Peyer's patch (tissue), 4 donors: ENCODE measurements around the gene ITPKB. TPM values are rescaled to one million over a fixed set of nuclear protein-coding genes. Genes with fewer than 3 reads are reported as not detected.

Experiments
- DNase-seq, 3 donors: peaks; one replicate each; pipeline ENCODE4 v3.0.0-alpha.2; 2017 to 2019
- H3K27ac ChIP-seq, 4 donors: fragments of 200-600 bp; sonication (generic); one replicate each; pipeline ENCODE4 v1.5.1; 2016 to 2019
- H3K27me3 ChIP-seq, 2 donors: fragments of 200-600 bp; sonication (generic); one replicate each; pipeline ENCODE4 v1.5.1; 2019
- H3K36me3 ChIP-seq, 3 donors: fragments of 200-600 bp; sonication (generic); one replicate each; pipeline ENCODE4 v1.5.1; 2016 to 2019
- H3K4me1 ChIP-seq, 4 donors: fragments of 200-600 bp; sonication (generic); one replicate each; pipeline ENCODE4 v1.5.1; 2016 to 2019
- H3K4me3 ChIP-seq, 4 donors: fragments of 200-600 bp; sonication (generic); 1 replicate in 3 of 4; 2 replicates in 1 of 4; pipeline ENCODE4 v1.5.1; 2016 to 2019; ENCODE audit warnings: mild to moderate bottlenecking in 1 of 4
- H3K9me3 ChIP-seq, 4 donors: fragments of 200-600 bp; sonication (generic); one replicate each; pipeline ENCODE4 v1.5.1; 2016 to 2019; ENCODE audit warnings: mild to moderate bottlenecking in 1 of 4
- CTCF ChIP-seq, 6 experiments: fragments of 450-650 bp in 4 of 6; fragments of 200-600 bp in 2 of 6; sonication (generic) in 1 of 6; IDR thresholded peaks; one replicate each; pipeline ENCODE4 v1.5.1; 2017 to 2019; ENCODE audit warnings: antibody characterized with exemption in 6 of 6, mild to moderate bottlenecking in 3 of 6, moderate library complexity in 1 of 6
- POLR2A ChIP-seq, 2 donors: fragments of 450-650 bp; IDR thresholded peaks; one replicate each; pipeline ENCODE4 v1.5.1; 2017; ENCODE audit warnings: antibody characterized with exemption in 2 of 2, mild to moderate bottlenecking in 2 of 2, moderate library complexity in 2 of 2
- total RNA-seq, 4 donors: library from RNA; depleted of rRNA; stranded (reverse); fragments of >200 nt; gene quantifications; one replicate each; pipeline ENCODE4 v1.1.0, GENCODE V29; 2016

Gene ITPKB
- total RNA-seq, 4 donors from 2014 or later: 9.5 to 36.3 (median 23.0) TPM

DNA sequence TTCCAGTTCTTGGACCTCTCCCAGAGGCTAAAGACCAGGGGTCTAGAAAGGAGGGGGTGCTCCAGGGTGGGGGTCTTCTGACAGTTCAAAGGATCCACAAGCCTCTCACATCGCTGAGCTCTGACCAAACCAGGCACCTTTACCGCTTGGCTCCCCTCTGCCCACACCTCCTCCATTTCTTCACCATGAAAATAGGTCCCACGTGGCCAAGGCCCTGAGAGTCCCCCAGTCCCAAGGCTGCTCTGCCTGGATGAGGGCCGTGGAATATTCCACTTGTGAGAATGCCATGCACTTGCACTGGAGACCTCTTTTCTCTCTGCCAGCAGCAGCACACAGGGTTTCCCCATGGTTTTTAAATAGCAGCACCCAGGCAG, 87.4 kb downstream of the ITPKB start:
- H3K9me3 ChIP-seq: no peaks in the 10 kb centered on the region
- TF ChIP-seq CTCF (IDR thresholded peaks at IDR 0.05) (no peak), POLR2A (IDR thresholded peaks at IDR 0.05) (no peak)
- peak overlapping the region in 1 of 4 donors; percentile 8 for H3K27ac ChIP-seq
- H3K36me3 ChIP-seq: peaks cover 0 to 25% (median 0%) of the 10 kb centered on the region in 3 donors
- no peak for DNase-seq
- no peaks in the 10 kb centered on the region for H3K27me3 ChIP-seq
- H3K4me1 ChIP-seq: peaks cover 2 to 42% (median 39%) of the 10 kb centered on the region in 4 donors
- H3K4me3 ChIP-seq: no peak overlapping the region

GRCh38 chr1:226651041-226651731, 87.9 kb downstream of the ITPKB start:
- peaks cover 0 to 37% (median 33%) of the 10 kb centered on the region in 4 donors for H3K4me1 ChIP-seq
- H3K9me3 ChIP-seq: no peaks in the 10 kb centered on the region
- no peak for TF ChIP-seq POLR2A (IDR thresholded peaks at IDR 0.05)
- no peak for TF ChIP-seq CTCF (IDR thresholded peaks at IDR 0.05)
- H3K27ac ChIP-seq: peak overlapping the region in 1 of 4 donors; percentile 44
- H3K36me3 ChIP-seq: peaks cover 0 to 30% (median 0%) of the 10 kb centered on the region in 3 donors
- H3K4me3 ChIP-seq: no peak overlapping the region
- DNase-seq: no peak
- no peaks in the 10 kb centered on the region for H3K27me3 ChIP-seq

DNA sequence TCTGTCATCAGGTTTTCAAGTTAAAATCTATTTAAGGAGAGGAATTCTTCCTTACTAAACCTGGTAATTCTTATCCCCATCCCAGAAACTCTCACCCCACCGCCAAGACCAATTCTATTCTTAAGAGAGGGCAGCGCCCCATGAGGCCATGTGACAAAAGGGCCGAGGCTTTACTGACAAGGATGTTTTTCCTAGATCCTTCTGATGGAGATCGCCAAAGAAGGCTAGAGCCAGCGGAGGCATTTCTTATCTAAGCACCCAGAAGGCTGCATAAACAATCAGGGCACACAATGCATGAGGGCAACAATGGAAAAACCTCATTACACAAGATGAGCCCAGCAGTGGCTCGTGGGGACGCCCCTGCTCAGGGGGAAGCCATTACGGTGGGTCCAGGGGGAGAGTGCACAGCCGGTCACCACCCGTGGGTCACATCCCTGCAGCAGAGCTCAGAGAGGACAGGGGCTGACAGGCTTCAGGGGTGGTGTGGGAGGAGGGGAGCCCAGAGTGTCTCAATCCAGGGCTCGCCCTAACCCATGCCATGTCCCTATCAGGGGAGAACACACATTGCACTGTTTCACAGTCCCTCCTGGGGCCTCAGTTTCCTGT, 88.7 kb downstream of the ITPKB start:
- peaks cover 0 to 31% (median 0%) of the 10 kb centered on the region in 3 donors for H3K36me3 ChIP-seq
- no peaks in the 10 kb centered on the region for H3K27me3 ChIP-seq
- H3K4me3 ChIP-seq: no peak overlapping the region
- peak overlapping the region in 1 of 4 donors; percentile 44 for H3K27ac ChIP-seq
- DNase-seq: no peak
- H3K9me3 ChIP-seq: no peaks in the 10 kb centered on the region
- no peak for TF ChIP-seq POLR2A (IDR thresholded peaks at IDR 0.05)
- TF ChIP-seq CTCF (IDR thresholded peaks at IDR 0.05): no peak
- H3K4me1 ChIP-seq: peaks cover 0 to 29% (median 26%) of the 10 kb centered on the region in 4 donors

- Histone ChIP-seq H3K9me3 (no peaks in the 10 kb centered on the region), H3K4me3 (no peak overlapping the region), H3K4me1 (peaks cover 0 to 29% (median 23%) of the 10 kb centered on the region in 4 donors), H3K27me3 (no peaks in the 10 kb centered on the region), H3K36me3 (peaks cover 0 to 31% (median 0%) of the 10 kb centered on the region in 3 donors), H3K27ac (peak overlapping the region in 1 of 4 donors; percentile 44)
- DNase-seq: peak in 1 of 3 donors; percentile 65
- TF ChIP-seq CTCF (IDR thresholded peaks at IDR 0.05) (peak in 3 of 6 experiments; percentile 8 to 38 (median 13)), POLR2A (IDR thresholded peaks at IDR 0.05) (no peak)
These were observed 89.3 kb downstream of the ITPKB start for GRCh38 chr1:226649780-226650179.

DNA sequence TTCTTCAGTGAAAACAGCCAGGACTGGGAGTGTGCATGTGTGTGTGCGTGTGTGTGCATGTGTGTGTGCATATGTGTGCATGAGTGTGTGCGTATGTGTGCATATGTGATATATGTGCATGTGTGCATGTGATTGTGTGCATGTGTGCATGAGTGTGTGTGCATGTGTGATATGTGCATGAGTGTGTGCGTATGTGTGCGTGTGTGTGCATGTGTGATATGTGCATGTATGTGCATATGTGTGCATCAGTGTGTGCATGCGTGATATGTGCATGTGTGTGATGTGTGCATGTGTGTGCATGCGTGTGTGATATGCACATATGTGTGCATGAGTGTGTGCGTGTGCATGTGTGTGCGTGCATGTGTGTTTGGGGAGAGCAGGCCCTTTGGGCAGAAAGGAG, 89.8 kb downstream of the ITPKB start:
- H3K27ac ChIP-seq: no peak overlapping the region

More for the DNA sequence above, 89.8 kb downstream of the ITPKB start:
- Histone ChIP-seq H3K4me1 (peaks cover 0 to 29% (median 23%) of the 10 kb centered on the region in 4 donors), H3K27me3 (no peaks in the 10 kb centered on the region), H3K36me3 (peaks cover 0 to 31% (median 0%) of the 10 kb centered on the region in 3 donors), H3K9me3 (no peaks in the 10 kb centered on the region), H3K4me3 (no peak overlapping the region)
- DNase-seq: no peak
- TF ChIP-seq POLR2A (IDR thresholded peaks at IDR 0.05): no peak
- TF ChIP-seq CTCF (IDR thresholded peaks at IDR 0.05): no peak
